NT2/D1 (cell line): ENCODE measurements around the gene EML1.

Experiments used
- SUZ12 ChIP-seq: IDR thresholded peaks from 2 replicates; pipeline ENCODE4 v1.6.1; 2011; ENCODE audit not compliant: insufficient read length, insufficient read depth; ENCODE audit errors: extremely low read depth
- YY1 ChIP-seq: IDR thresholded peaks from 2 replicates; pipeline ENCODE4 v1.6.1; 2011; ENCODE audit not compliant: insufficient read length, insufficient read depth
- ZNF274 ChIP-seq: IDR thresholded peaks from 2 replicates; pipeline ENCODE4 v1.6.1; 2011; ENCODE audit warnings: mild to moderate bottlenecking, low read depth, low read length

- TF ChIP-seq ZNF274 (no peak), YY1 (no peak), SUZ12 (no peak)
These were observed 35.7 kb upstream of the EML1 start for GRCh38 chr14:99757331-99758070.
